Mucosa of descending colon (tissue), 3 donors: ENCODE measurements around the gene ANAPC4. TPM values are rescaled to one million over a fixed set of nuclear protein-coding genes. Genes with fewer than 3 reads are reported as not detected.

Source experiments
- ATAC-seq: fragments of 200-7000 bp; cut with Tn5 transposase; one replicate; pipeline ENCODE4 v1.9.1; 2020; ENCODE audit warnings: mild to moderate bottlenecking, moderate library complexity
- DNase-seq, 3 donors: peaks; one replicate each; pipeline ENCODE4 v3.0.0-alpha.2; 2020
- H3K36me3 ChIP-seq: fragments of 200-600 bp; one replicate; pipeline ENCODE4 v1.8.0; 2021; ENCODE audit warnings: low read depth, mild to moderate bottlenecking
- H3K4me1 ChIP-seq: fragments of 200-600 bp; one replicate; pipeline ENCODE4 v1.8.0; 2021; ENCODE audit warnings: low read depth, mild to moderate bottlenecking
- H3K4me3 ChIP-seq: fragments of 200-600 bp; one replicate; pipeline ENCODE4 v1.8.0; 2021; ENCODE audit warnings: mild to moderate bottlenecking
- H3K9me3 ChIP-seq: fragments of 200-600 bp; one replicate; pipeline ENCODE4 v1.8.0; 2021; ENCODE audit warnings: mild to moderate bottlenecking
- CTCF ChIP-seq: fragments of 200-600 bp; IDR thresholded peaks from one replicate; pipeline ENCODE4 v1.8.0; 2022; ENCODE audit warnings: antibody characterized with exemption, mild to moderate bottlenecking
- intact Hi-C, 2 donors: fragments of 100-400 bp; cut with DNase I in 1 of 2; cut with micrococcal nuclease in 1 of 2; formaldehyde crosslinking; loops; one replicate each; pipeline versions ENCODE4 v1.11.0 to v1.11.1; 2022; cut with DNase I, micrococcal nuclease
- total RNA-seq, 3 donors: library from RNA; stranded (reverse); fragmentation: NEBNext Ultra II Directional in 2 of 3; extraction: Animal tissue kit (Norgen Biotek cat#: 25700) in 2 of 3; gene quantifications; one replicate each; pipeline versions ENCODE4 v1.2.1 to v1.2.4, GENCODE V29; 2021 to 2023
- donor health status: DM: no; HTN: no; CAD: no; lungs with moderate emphysema.
- donor health status: DM: no; HTN: no; CAD: no.
- donor health status: DM: no; HTN: yes; CAD: no.

ANAPC4 gene
- total RNA-seq, 3 donors from 2014 or later: 29.6 to 32.9 (median 32.4) TPM

- DNase-seq (no peak), ATAC-seq (no peak)
- Histone ChIP-seq H3K4me1 (no peaks in the 10 kb centered on the region), H3K4me3 (no peak overlapping the region), H3K36me3 (no peaks in the 10 kb centered on the region), H3K9me3 (no peaks in the 10 kb centered on the region)
- intact Hi-C loops: no loop called here
- no peak for TF ChIP-seq CTCF
These were observed 21.0 kb upstream of the ANAPC4 start for GRCh38 chr4:25356068-25356467.

- ATAC-seq: peak; percentile 76
- peak in 1 of 3 donors; percentile 56 for DNase-seq
- no peaks in the 10 kb centered on the region for H3K36me3 ChIP-seq
- no peak overlapping the region for H3K4me3 ChIP-seq
- no peaks in the 10 kb centered on the region for H3K9me3 ChIP-seq
- no peaks in the 10 kb centered on the region for H3K4me1 ChIP-seq
- no peak for TF ChIP-seq CTCF
- intact Hi-C loops: no loop called here
These were observed 18.4 kb upstream of the ANAPC4 start for GRCh38 chr4:25358515-25359275.

GRCh38 chr4:25361253-25361652, 15.8 kb upstream of the ANAPC4 start:
- no peak for ATAC-seq
- no peak for TF ChIP-seq CTCF
- Histone ChIP-seq H3K4me1 (no peaks in the 10 kb centered on the region), H3K9me3 (no peaks in the 10 kb centered on the region), H3K36me3 (no peaks in the 10 kb centered on the region), H3K4me3 (no peak overlapping the region)
- DNase-seq: no peak
- intact Hi-C loops: no loop called here

- Histone ChIP-seq H3K36me3 (no peaks in the 10 kb centered on the region), H3K9me3 (no peaks in the 10 kb centered on the region), H3K4me3 (no peak overlapping the region), H3K4me1 (no peaks in the 10 kb centered on the region)
- peak in 1 of 3 donors; percentile 30 for DNase-seq
- intact Hi-C loops: no loop called here
- no peak for ATAC-seq
- TF ChIP-seq CTCF: peak; percentile 19
These were observed 9.9 kb upstream of the ANAPC4 start for GRCh38 chr4:25367004-25367621.

GRCh38 chr4:25367877-25368276, 9.2 kb upstream of the ANAPC4 start:
- intact Hi-C loops: no loop called here

More at GRCh38 chr4:25367877-25368276, 9.2 kb upstream of the ANAPC4 start:
- no peak for DNase-seq
- Histone ChIP-seq H3K36me3 (no peaks in the 10 kb centered on the region), H3K9me3 (no peaks in the 10 kb centered on the region), H3K4me1 (no peaks in the 10 kb centered on the region), H3K4me3 (no peak overlapping the region)
- no peak for ATAC-seq
- TF ChIP-seq CTCF: no peak
